GM23338 (cell line): ENCODE data around the gene FOXP4.

Experiments
- CREB1 ChIP-seq: fragments of 250-450 bp; sonication (Bioruptor Pico); IDR thresholded peaks from 2 replicates; pipeline ENCODE4 v1.5.0; 2020; ENCODE audit warnings: low read depth, mild to moderate bottlenecking, moderate library complexity
- CTCF ChIP-seq, 2 experiments: fragments of 200-600 bp in 1 of 2; sonication (generic) in 1 of 2; conservative IDR thresholded peaks; 2 replicates each; pipeline versions ENCODE4 v1.5.1 to v1.6.1; 2016 to 2017; ENCODE audit warnings: antibody characterized with exemption in 2 of 2, low read depth in 2 of 2, mild to moderate bottlenecking in 2 of 2, moderate library complexity in 1 of 2
- EZH2 ChIP-seq: fragments of 200-600 bp; sonication (generic); IDR thresholded peaks from one replicate; pipeline ENCODE4 v1.8.0; 2017; ENCODE audit warnings: antibody characterized with exemption, mild to moderate bottlenecking, low read depth; ENCODE audit not compliant: unreplicated experiment
- EZH2phosphoT487 ChIP-seq: fragments of 200-600 bp; sonication (generic); IDR thresholded peaks from one replicate; pipeline ENCODE4 v1.8.1; 2018; ENCODE audit warnings: antibody characterized with exemption; ENCODE audit not compliant: unreplicated experiment
- JUNB ChIP-seq: IDR thresholded peaks from one replicate; pipeline ENCODE4 v1.6.1; 2016; ENCODE audit warnings: antibody characterized with exemption; ENCODE audit not compliant: unreplicated experiment
- NANOG ChIP-seq: IDR thresholded peaks from 2 replicates; pipeline ENCODE4 v1.6.1; 2016; ENCODE audit warnings: antibody characterized with exemption, borderline replicate concordance
- POLR2AphosphoS5 ChIP-seq: IDR thresholded peaks from 2 replicates; pipeline ENCODE4 v1.6.1; 2016; ENCODE audit warnings: antibody characterized with exemption, low read depth
- REST ChIP-seq: IDR thresholded peaks from one replicate; pipeline ENCODE4 v1.6.1; 2018; ENCODE audit warnings: antibody characterized with exemption; ENCODE audit not compliant: unreplicated experiment
- STAT1 ChIP-seq: IDR thresholded peaks from one replicate; pipeline ENCODE4 v1.6.1; 2016; ENCODE audit warnings: antibody characterized with exemption; ENCODE audit not compliant: unreplicated experiment
- ZNF114 ChIP-seq: fragments of 250-450 bp; sonication (Bioruptor Pico); IDR thresholded peaks from 2 replicates; pipeline ENCODE4 v1.5.0; 2020; ENCODE audit warnings: mild to moderate bottlenecking, moderate library complexity
- ZNF331 ChIP-seq: fragments of 250-450 bp; sonication (Bioruptor Pico); IDR thresholded peaks from 2 replicates; pipeline ENCODE4 v1.5.0; 2020; ENCODE audit warnings: low read depth, mild to moderate bottlenecking, moderate library complexity

GRCh38 chr6:41522780-41523548 lies 23.2 kb upstream of the FOXP4 start:
- TF ChIP-seq EZH2 (no peak), CTCF (conservative IDR thresholded peaks at IDR 0.05; ENCODE audit: low read depth in 2 of 2) (no peak), POLR2AphosphoS5 (no peak), EZH2phosphoT487 (no peak), ZNF114 (CRISPR knock-in tag) (no peak), ZNF331 (CRISPR knock-in tag) (no peak), REST (no peak), JUNB (no peak), NANOG (no peak), CREB1 (CRISPR knock-in tag) (no peak), STAT1 (no peak)
